Measurements from ENCODE around the gene PITX2.
A peak's percentile ranks its signal among the peaks of the same experiment; 100 is the strongest.

The PITX2 gene

GRCh38 chr4:110622841-110623717 lies at the start of gene PITX2:
Gene PITX2 (minus strand): TSS chr4:110623077. CDS start chr4:110622460, 617 bp downstream.
- peaks cover 98% of the 10 kb centered on the region for H3K27me3 ChIP-seq (ENCODE audit: insufficient read depth, insufficient read length)
- TF ChIP-seq YY1 (IDR thresholded peaks at IDR 0.05; ENCODE audit: insufficient read depth, insufficient read length) (no peak), SUZ12 (IDR thresholded peaks at IDR 0.05; ENCODE audit: extremely low read depth, insufficient read depth, insufficient read length) (peak; percentile 65)
- H3K9me3 ChIP-seq (ENCODE audit: insufficient read depth, low read length): no peaks in the 10 kb centered on the region
- H3K9ac ChIP-seq (ENCODE audit: insufficient read length, low read depth): peak within 1 kb of the TSS; percentile 32
- DNase-seq (ENCODE audit: low read depth, low spot score): peak; percentile 90
- H3K36me3 ChIP-seq (ENCODE audit: insufficient read depth, insufficient read length, low read length): no peaks in the 10 kb centered on the region
- peak within 1 kb of the TSS; percentile 30 for H3K4me3 ChIP-seq (ENCODE audit: insufficient read length, low read depth)
- peaks cover 7% of the 10 kb centered on the region for H3K4me1 ChIP-seq (ENCODE audit: insufficient read depth, insufficient read length)

GRCh38 chr4:110671679-110672078 lies 48.8 kb upstream of the PITX2 start:
- H3K36me3 ChIP-seq (ENCODE audit: insufficient read depth, insufficient read length, low read length): no peaks in the 10 kb centered on the region

GRCh38 chr4:110669663-110670062 lies 46.8 kb upstream of the PITX2 start:
- DNase-seq (ENCODE audit: low read depth, low spot score): no peak
- H3K27me3 ChIP-seq (ENCODE audit: insufficient read depth, insufficient read length): no peaks in the 10 kb centered on the region
- H3K4me1 ChIP-seq (ENCODE audit: insufficient read depth, insufficient read length): no peaks in the 10 kb centered on the region
- no peak overlapping the region for H3K4me3 ChIP-seq (ENCODE audit: insufficient read length, low read depth)
- no peaks in the 10 kb centered on the region for H3K9me3 ChIP-seq (ENCODE audit: insufficient read depth, low read length)
- no peak overlapping the region for H3K9ac ChIP-seq (ENCODE audit: insufficient read length, low read depth)
- TF ChIP-seq YY1 (IDR thresholded peaks at IDR 0.05; ENCODE audit: insufficient read depth, insufficient read length) (no peak), SUZ12 (IDR thresholded peaks at IDR 0.05; ENCODE audit: extremely low read depth, insufficient read depth, insufficient read length) (no peak), ZNF274 (IDR thresholded peaks at IDR 0.05; ENCODE audit: low read depth, low read length) (no peak)
- no peaks in the 10 kb centered on the region for H3K36me3 ChIP-seq (ENCODE audit: insufficient read depth, insufficient read length, low read length)

More at GRCh38 chr4:110671679-110672078, 48.8 kb upstream of the PITX2 start:
- Histone ChIP-seq H3K9me3 (ENCODE audit: insufficient read depth, low read length) (no peaks in the 10 kb centered on the region), H3K9ac (ENCODE audit: insufficient read length, low read depth) (no peak overlapping the region), H3K4me3 (ENCODE audit: insufficient read length, low read depth) (no peak overlapping the region), H3K4me1 (ENCODE audit: insufficient read depth, insufficient read length) (no peaks in the 10 kb centered on the region), H3K27me3 (ENCODE audit: insufficient read depth, insufficient read length) (no peaks in the 10 kb centered on the region)
- TF ChIP-seq SUZ12 (IDR thresholded peaks at IDR 0.05; ENCODE audit: extremely low read depth, insufficient read depth, insufficient read length): no peak
- no peak for TF ChIP-seq ZNF274 (IDR thresholded peaks at IDR 0.05; ENCODE audit: low read depth, low read length)
- no peak for TF ChIP-seq YY1 (IDR thresholded peaks at IDR 0.05; ENCODE audit: insufficient read depth, insufficient read length)
- DNase-seq (ENCODE audit: low read depth, low spot score): no peak

- Histone ChIP-seq H3K9me3 (ENCODE audit: insufficient read depth, low read length) (no peaks in the 10 kb centered on the region), H3K4me3 (ENCODE audit: insufficient read length, low read depth) (no peak overlapping the region), H3K9ac (ENCODE audit: insufficient read length, low read depth) (no peak overlapping the region), H3K27me3 (ENCODE audit: insufficient read depth, insufficient read length) (no peaks in the 10 kb centered on the region), H3K36me3 (ENCODE audit: insufficient read depth, insufficient read length, low read length) (no peaks in the 10 kb centered on the region), H3K4me1 (ENCODE audit: insufficient read depth, insufficient read length) (no peaks in the 10 kb centered on the region)
- TF ChIP-seq ZNF274 (IDR thresholded peaks at IDR 0.05; ENCODE audit: low read depth, low read length) (no peak), YY1 (IDR thresholded peaks at IDR 0.05; ENCODE audit: insufficient read depth, insufficient read length) (no peak), SUZ12 (IDR thresholded peaks at IDR 0.05; ENCODE audit: extremely low read depth, insufficient read depth, insufficient read length) (no peak)
- DNase-seq (ENCODE audit: low read depth, low spot score): no peak
These were observed 45.8 kb upstream of the PITX2 start for GRCh38 chr4:110668463-110669235.

- H3K36me3 ChIP-seq (ENCODE audit: insufficient read depth, insufficient read length, low read length): no peaks in the 10 kb centered on the region
- no peaks in the 10 kb centered on the region for H3K4me1 ChIP-seq (ENCODE audit: insufficient read depth, insufficient read length)
- H3K9me3 ChIP-seq (ENCODE audit: insufficient read depth, low read length): no peaks in the 10 kb centered on the region
These were observed 44.8 kb upstream of the PITX2 start for GRCh38 chr4:110667670-110668069.

GRCh38 chr4:110666030-110666429 lies 43.2 kb upstream of the PITX2 start:
- no peaks in the 10 kb centered on the region for H3K36me3 ChIP-seq (ENCODE audit: insufficient read depth, insufficient read length, low read length)
- no peaks in the 10 kb centered on the region for H3K9me3 ChIP-seq (ENCODE audit: insufficient read depth, low read length)
- H3K4me1 ChIP-seq (ENCODE audit: insufficient read depth, insufficient read length): no peaks in the 10 kb centered on the region
- H3K4me3 ChIP-seq (ENCODE audit: insufficient read length, low read depth): no peak overlapping the region
- TF ChIP-seq ZNF274 (IDR thresholded peaks at IDR 0.05; ENCODE audit: low read depth, low read length): no peak
- no peak for DNase-seq (ENCODE audit: low read depth, low spot score)
- H3K9ac ChIP-seq (ENCODE audit: insufficient read length, low read depth): no peak overlapping the region
- H3K27me3 ChIP-seq (ENCODE audit: insufficient read depth, insufficient read length): no peaks in the 10 kb centered on the region

More at GRCh38 chr4:110667670-110668069, 44.8 kb upstream of the PITX2 start:
- Histone ChIP-seq H3K4me3 (ENCODE audit: insufficient read length, low read depth) (no peak overlapping the region), H3K9ac (ENCODE audit: insufficient read length, low read depth) (no peak overlapping the region), H3K27me3 (ENCODE audit: insufficient read depth, insufficient read length) (no peaks in the 10 kb centered on the region)
- TF ChIP-seq ZNF274 (IDR thresholded peaks at IDR 0.05; ENCODE audit: low read depth, low read length) (no peak), YY1 (IDR thresholded peaks at IDR 0.05; ENCODE audit: insufficient read depth, insufficient read length) (no peak), SUZ12 (IDR thresholded peaks at IDR 0.05; ENCODE audit: extremely low read depth, insufficient read depth, insufficient read length) (no peak)
- no peak for DNase-seq (ENCODE audit: low read depth, low spot score)

Measured in NT2/D1 (cell line).